Stimulated activated CD4-positive, alpha-beta T cell treated with anti-CD3 and anti-CD28 coated beads, Interleukin-1b, Interleukin-23, amount 100 ng/mL, for 1 hour (primary cell): Measurements from ENCODE around the gene MYO9A.

Source experiments
- DNase-seq, 2 donors: peaks; one replicate each; pipeline ENCODE4 v3.0.0-alpha.2; 2020; ENCODE audit warnings: low read depth in 2 of 2

MYO9A gene

GRCh38 chr15:71957026-71957425, 160.9 kb downstream of the MYO9A start:
- no peak for DNase-seq

GRCh38 chr15:71951134-71951533, 166.8 kb downstream of the MYO9A start:
- no peak for DNase-seq

GRCh38 chr15:71945012-71945411, 172.9 kb downstream of the MYO9A start:
- no peak for DNase-seq

GRCh38 chr15:71943806-71944205, 174.1 kb downstream of the MYO9A start:
- no peak for DNase-seq

GRCh38 chr15:71939981-71940588, 177.9 kb downstream of the MYO9A start:
- DNase-seq = no peak

- no peak for DNase-seq
Observed at GRCh38 chr15:71937650-71938311, 180.2 kb downstream of the MYO9A start.

GRCh38 chr15:71934446-71934845, 183.5 kb downstream of the MYO9A start:
- DNase-seq = no peak

GRCh38 chr15:71932689-71933088, 185.3 kb downstream of the MYO9A start:
- DNase-seq = no peak

GRCh38 chr15:71931261-71931660, 186.7 kb downstream of the MYO9A start:
- no peak for DNase-seq

GRCh38 chr15:71925145-71925544, 192.8 kb downstream of the MYO9A start:
- no peak for DNase-seq

- no peak for DNase-seq
Observed at GRCh38 chr15:71921191-71921590, 196.8 kb downstream of the MYO9A start.

GRCh38 chr15:71920573-71920972, 197.4 kb downstream of the MYO9A start:
- no peak for DNase-seq

GRCh38 chr15:71916834-71917233, 201.1 kb downstream of the MYO9A start:
- no peak for DNase-seq

- DNase-seq = no peak
Observed at GRCh38 chr15:71914092-71914491, 203.9 kb downstream of the MYO9A start.

GRCh38 chr15:71899674-71900073, 218.3 kb downstream of the MYO9A start:
- no peak for DNase-seq

GRCh38 chr15:71893691-71894090, 224.3 kb downstream of the MYO9A start:
- no peak for DNase-seq

GRCh38 chr15:71892335-71892734, 225.6 kb downstream of the MYO9A start:
- DNase-seq = no peak

GRCh38 chr15:71891026-71891425, 226.9 kb downstream of the MYO9A start:
- DNase-seq = no peak

- no peak for DNase-seq
Observed at GRCh38 chr15:71889947-71890346, 228.0 kb downstream of the MYO9A start.

GRCh38 chr15:71889385-71889784, 228.6 kb downstream of the MYO9A start:
- DNase-seq = no peak

- no peak for DNase-seq
Observed at GRCh38 chr15:71888797-71889196, 229.2 kb downstream of the MYO9A start.

GRCh38 chr15:71885390-71885789, 232.6 kb downstream of the MYO9A start:
- no peak for DNase-seq

GRCh38 chr15:71883447-71883846, 234.5 kb downstream of the MYO9A start:
- no peak for DNase-seq

- no peak for DNase-seq
Observed at GRCh38 chr15:71880276-71880675, 237.7 kb downstream of the MYO9A start.
